ENCODE measurements around the gene FANCC. TPM values are rescaled to one million over a fixed set of nuclear protein-coding genes. Genes with fewer than 3 reads are reported as not detected.

Gene FANCC
- total and polyA plus RNA-seq, 10 donors = 0.89 to 9.7 (median 6.6) TPM

DNA sequence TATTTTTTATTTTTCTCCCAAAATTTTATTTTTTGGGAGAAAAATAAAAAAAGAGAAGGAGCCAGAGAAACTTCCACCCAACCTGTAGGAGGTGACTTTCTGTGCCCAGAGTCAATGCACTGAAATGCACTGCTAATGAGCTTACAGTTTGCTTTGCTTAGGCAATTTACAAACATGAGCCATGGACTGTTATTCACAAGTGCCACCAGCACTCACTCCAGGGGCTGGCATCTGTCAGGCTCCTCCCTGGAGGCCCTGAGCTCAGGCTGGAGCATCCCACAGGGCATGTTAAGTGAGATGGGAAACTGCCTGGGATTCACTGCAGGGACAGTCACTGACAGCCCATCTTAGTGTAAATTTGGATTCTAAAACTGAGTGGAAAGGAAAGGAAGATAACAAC is 74.9 kb downstream of the FANCC start:
- no peak overlapping the region for H3K27ac ChIP-seq
- H3K4me3 ChIP-seq = no peak overlapping the region
- no peak for DNase-seq
- intact Hi-C loops (cut with DNase I; ENCODE audit: low total_unique reads) = no loop called here
- H3K36me3 ChIP-seq = peaks cover 0 to 42% (median 3%) of the 10 kb centered on the region in 6 donors
- TF ChIP-seq POLR2A (IDR thresholded peaks at IDR 0.05) (no peak), POLR2AphosphoS5 (IDR thresholded peaks at IDR 0.05) (no peak)
- TF ChIP-seq, protein P1, sequence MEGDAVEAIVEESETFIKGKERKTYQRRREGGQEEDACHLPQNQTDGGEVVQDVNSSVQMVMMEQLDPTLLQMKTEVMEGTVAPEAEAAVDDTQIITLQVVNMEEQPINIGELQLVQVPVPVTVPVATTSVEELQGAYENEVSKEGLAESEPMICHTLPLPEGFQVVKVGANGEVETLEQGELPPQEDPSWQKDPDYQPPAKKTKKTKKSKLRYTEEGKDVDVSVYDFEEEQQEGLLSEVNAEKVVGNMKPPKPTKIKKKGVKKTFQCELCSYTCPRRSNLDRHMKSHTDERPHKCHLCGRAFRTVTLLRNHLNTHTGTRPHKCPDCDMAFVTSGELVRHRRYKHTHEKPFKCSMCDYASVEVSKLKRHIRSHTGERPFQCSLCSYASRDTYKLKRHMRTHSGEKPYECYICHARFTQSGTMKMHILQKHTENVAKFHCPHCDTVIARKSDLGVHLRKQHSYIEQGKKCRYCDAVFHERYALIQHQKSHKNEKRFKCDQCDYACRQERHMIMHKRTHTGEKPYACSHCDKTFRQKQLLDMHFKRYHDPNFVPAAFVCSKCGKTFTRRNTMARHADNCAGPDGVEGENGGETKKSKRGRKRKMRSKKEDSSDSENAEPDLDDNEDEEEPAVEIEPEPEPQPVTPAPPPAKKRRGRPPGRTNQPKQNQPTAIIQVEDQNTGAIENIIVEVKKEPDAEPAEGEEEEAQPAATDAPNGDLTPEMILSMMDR (IDR thresholded peaks at IDR 0.05 in 8 of 11, conservative IDR thresholded peaks at IDR 0.05 in 3 of 11) = no peak
- H3K4me1 ChIP-seq = no peaks in the 10 kb centered on the region
- no peaks in the 10 kb centered on the region for H3K27me3 ChIP-seq (replicated peaks in 1 of 7)
- no peaks in the 10 kb centered on the region for H3K9me3 ChIP-seq

DNA sequence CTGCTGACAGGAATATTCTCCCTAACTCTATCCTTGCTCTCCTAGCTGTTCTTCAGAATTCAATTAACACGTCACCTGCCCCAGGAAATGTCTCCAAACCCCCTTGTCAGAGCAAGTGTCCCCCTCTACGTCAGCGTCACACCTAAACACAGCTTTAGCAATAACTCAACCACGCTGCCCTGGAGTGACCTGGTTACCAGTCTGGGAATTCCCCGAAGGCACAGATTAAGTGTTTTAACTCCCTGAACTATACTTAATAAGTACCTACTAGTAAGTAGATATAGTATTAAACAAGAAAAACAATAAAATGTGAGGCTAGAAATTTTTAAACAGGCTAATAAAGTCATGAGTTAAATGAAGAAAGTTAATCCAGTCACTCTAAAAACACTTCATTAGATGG is 78.4 kb downstream of the FANCC start:
- TF ChIP-seq POLR2AphosphoS5 (IDR thresholded peaks at IDR 0.05) (no peak), POLR2A (IDR thresholded peaks at IDR 0.05) (no peak)
- TF ChIP-seq, protein P1 (IDR thresholded peaks at IDR 0.05 in 8 of 11, conservative IDR thresholded peaks at IDR 0.05 in 3 of 11) = no peak
- 91 to 96% (median 93%) methylated on average over 5 of the region's 5 CpGs for WGBS, 5 donors
- no peaks in the 10 kb centered on the region for H3K27me3 ChIP-seq (replicated peaks in 1 of 7)

DNA sequence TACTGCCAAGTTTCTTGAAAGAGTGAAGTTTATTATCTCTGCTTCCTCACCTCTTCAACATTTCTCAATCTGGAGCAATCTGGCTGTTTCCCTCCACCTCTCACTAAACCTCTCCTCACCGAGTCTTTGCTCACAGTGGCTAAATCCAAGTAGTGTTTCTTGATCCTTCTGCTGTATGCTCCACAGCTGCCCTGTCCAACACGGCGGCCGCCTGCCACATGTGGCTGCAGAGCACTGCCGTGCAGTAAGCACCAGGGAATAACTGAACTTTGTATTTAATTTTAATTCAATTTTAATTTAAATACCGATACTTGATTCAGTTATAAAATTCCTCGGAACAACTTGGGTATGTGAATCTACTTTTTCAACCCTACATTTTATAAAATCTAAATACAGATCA is 80.2 kb downstream of the FANCC start:
- WGBS, 5 donors = 94 to 97% (median 95%) methylated on average over 7 of the region's 7 CpGs
- Histone ChIP-seq H3K36me3 (peaks cover 0 to 14% (median 0%) of the 10 kb centered on the region in 6 donors), H3K9me3 (no peaks in the 10 kb centered on the region), H3K27me3 (replicated peaks in 1 of 7) (no peaks in the 10 kb centered on the region), H3K4me1 (no peaks in the 10 kb centered on the region), H3K27ac (no peak overlapping the region), H3K4me3 (no peak overlapping the region)
- DNase-seq = no peak
- intact Hi-C loops (cut with DNase I; ENCODE audit: low total_unique reads) = no loop called here
- TF ChIP-seq POLR2AphosphoS5 (IDR thresholded peaks at IDR 0.05) (no peak), POLR2A (IDR thresholded peaks at IDR 0.05) (no peak)
- TF ChIP-seq, protein P1 (IDR thresholded peaks at IDR 0.05 in 8 of 11, conservative IDR thresholded peaks at IDR 0.05 in 3 of 11) = no peak

More for the DNA sequence above, 78.4 kb downstream of the FANCC start:
- Histone ChIP-seq H3K4me1 (no peaks in the 10 kb centered on the region), H3K9me3 (no peaks in the 10 kb centered on the region), H3K4me3 (no peak overlapping the region), H3K27ac (no peak overlapping the region), H3K36me3 (peaks cover 0 to 14% (median 0%) of the 10 kb centered on the region in 6 donors)
- intact Hi-C loops (cut with DNase I; ENCODE audit: low total_unique reads) = no loop called here
- no peak for DNase-seq

DNA sequence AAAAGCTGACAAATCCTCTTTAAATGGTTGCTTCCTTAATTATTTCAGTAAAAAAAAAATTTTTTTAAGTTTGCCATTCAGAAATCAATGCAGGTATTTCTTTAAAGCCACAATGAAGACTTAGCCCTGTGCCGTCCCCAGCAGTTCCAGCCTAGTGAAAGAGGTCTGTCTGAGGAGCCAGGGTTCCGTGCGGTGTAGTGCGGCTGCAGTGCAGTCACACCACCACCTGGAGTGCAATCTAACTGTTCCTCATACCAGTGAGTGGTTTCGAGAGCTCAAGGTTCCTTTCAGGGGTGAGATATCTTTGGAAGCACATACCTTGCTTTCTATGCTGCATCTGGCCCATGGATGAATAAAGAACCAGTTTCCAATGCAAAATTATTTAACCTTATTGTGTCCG is 87.5 kb downstream of the FANCC start:
- H3K36me3 ChIP-seq = peaks cover 0 to 11% (median 0%) of the 10 kb centered on the region in 6 donors
- intact Hi-C loops (cut with DNase I; ENCODE audit: low total_unique reads) = no loop called here
- no peak for TF ChIP-seq POLR2AphosphoS5 (IDR thresholded peaks at IDR 0.05)
- TF ChIP-seq, protein P1 (IDR thresholded peaks at IDR 0.05 in 8 of 11, conservative IDR thresholded peaks at IDR 0.05 in 3 of 11) = no peak
- WGBS, 5 donors = 95 to 98% (median 97%) methylated on average over 6 of the region's 6 CpGs
- no peak overlapping the region for H3K4me3 ChIP-seq
- H3K27me3 ChIP-seq (replicated peaks in 1 of 7) = no peaks in the 10 kb centered on the region
- no peak for DNase-seq
- H3K9me3 ChIP-seq = peaks cover 0 to 10% (median 0%) of the 10 kb centered on the region in 8 donors
- H3K4me1 ChIP-seq = no peaks in the 10 kb centered on the region
- no peak overlapping the region for H3K27ac ChIP-seq

All from spleen (tissue), 11 donors.